ENCODE measurements around the gene C9orf152.

GRCh38 chr9:110191615-110192014 is 16.3 kb downstream of the C9orf152 start:
- TF ChIP-seq EP300 (IDR thresholded peaks at IDR 0.05) = no peak
- no peak for TF ChIP-seq CTCF (IDR thresholded peaks at IDR 0.05)
